ENCODE measurements around the gene KXD1. TPM values are rescaled to one million over a fixed set of nuclear protein-coding genes. Genes with fewer than 3 reads are reported as not detected.

Gene KXD1
- total and polyA plus RNA-seq, 10 of the 15 experiments (the other 5 are each of a cell fraction or from before 2014, with no cell fraction given): 27.5 to 209 (median 129) TPM

DNA sequence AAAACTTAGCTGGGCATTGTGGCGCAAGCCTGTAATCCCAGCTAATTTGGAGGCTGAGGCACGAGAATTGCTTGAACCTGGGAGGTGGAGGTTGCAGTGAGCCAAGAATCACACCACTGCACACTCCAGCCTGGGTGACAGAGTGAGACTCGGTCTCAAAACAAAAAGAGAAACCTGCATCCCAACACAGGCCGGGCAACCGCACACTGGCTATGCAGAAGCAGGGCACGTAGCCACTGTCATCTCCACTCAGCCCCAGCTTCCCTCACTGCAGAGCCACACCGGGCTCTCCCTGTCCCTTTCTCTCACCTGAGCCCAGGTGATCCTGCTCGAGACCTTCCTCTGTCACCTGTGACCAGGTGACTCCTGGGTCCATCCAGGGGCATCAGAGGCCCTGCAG, 47.5 kb upstream of the KXD1 start:
- peaks cover 0 to 4% of the 10 kb centered on the region in 2 experiments; a peak in 3 of 4 replicates for H3K36me3 ChIP-seq (ENCODE audit: control insufficient read depth in 2 of 2, insufficient read depth in 2 of 2, low read length in 1 of 2)
- H3K27ac ChIP-seq (ENCODE audit: control insufficient read depth, insufficient read depth): no peak overlapping the region
- H3K4me1 ChIP-seq (ENCODE audit: control insufficient read depth, insufficient read depth, low read length): peaks cover 5% of the 10 kb centered on the region; the same call in 1 of the 2 replicates
- H4K20me1 ChIP-seq (ENCODE audit: control insufficient read depth, insufficient read depth): peaks cover 9% of the 10 kb centered on the region
- DNase-seq (ENCODE audit: low read depth, low spot score) (no peak), ATAC-seq (no peak), FAIRE-seq (no peak)
- no peaks in the 10 kb centered on the region for H3K27me3 ChIP-seq (replicated peaks in 1 of 2; ENCODE audit: control insufficient read depth in 2 of 2, insufficient read depth in 2 of 2, low read length in 1 of 2)
- CTCF ChIA-PET: interaction anchor here (0.9 to 1.3 kb wide), 2 partner anchors 9 to 10 kb away, joined by 3 to 7 read pairs; no protein-coding TSS in a partner anchor
- H3K4me3 ChIP-seq: no peak overlapping the region
- BruUV-seq (replicated peaks): no TSS peak
- H3K79me2 ChIP-seq (ENCODE audit: control insufficient read depth, insufficient read depth, low read length): peaks cover 74% of the 10 kb centered on the region
- no peak overlapping the region for H2AFZ ChIP-seq (ENCODE audit: control insufficient read depth, low read depth, low read length)
- H3K9me3 ChIP-seq (replicated peaks; ENCODE audit: control insufficient read depth, insufficient read depth, low read length): no peaks in the 10 kb centered on the region
- no peak for TF ChIP-seq CEBPB (IDR thresholded peaks at IDR 0.05; ENCODE audit: borderline replicate concordance in 1 of 2, low read depth in 2 of 2, low read length in 2 of 2)
- no peak for TF ChIP-seq FOXM1 (IDR thresholded peaks at IDR 0.05; ENCODE audit: low read depth, low read length)
- TF ChIP-seq, protein P1, sequence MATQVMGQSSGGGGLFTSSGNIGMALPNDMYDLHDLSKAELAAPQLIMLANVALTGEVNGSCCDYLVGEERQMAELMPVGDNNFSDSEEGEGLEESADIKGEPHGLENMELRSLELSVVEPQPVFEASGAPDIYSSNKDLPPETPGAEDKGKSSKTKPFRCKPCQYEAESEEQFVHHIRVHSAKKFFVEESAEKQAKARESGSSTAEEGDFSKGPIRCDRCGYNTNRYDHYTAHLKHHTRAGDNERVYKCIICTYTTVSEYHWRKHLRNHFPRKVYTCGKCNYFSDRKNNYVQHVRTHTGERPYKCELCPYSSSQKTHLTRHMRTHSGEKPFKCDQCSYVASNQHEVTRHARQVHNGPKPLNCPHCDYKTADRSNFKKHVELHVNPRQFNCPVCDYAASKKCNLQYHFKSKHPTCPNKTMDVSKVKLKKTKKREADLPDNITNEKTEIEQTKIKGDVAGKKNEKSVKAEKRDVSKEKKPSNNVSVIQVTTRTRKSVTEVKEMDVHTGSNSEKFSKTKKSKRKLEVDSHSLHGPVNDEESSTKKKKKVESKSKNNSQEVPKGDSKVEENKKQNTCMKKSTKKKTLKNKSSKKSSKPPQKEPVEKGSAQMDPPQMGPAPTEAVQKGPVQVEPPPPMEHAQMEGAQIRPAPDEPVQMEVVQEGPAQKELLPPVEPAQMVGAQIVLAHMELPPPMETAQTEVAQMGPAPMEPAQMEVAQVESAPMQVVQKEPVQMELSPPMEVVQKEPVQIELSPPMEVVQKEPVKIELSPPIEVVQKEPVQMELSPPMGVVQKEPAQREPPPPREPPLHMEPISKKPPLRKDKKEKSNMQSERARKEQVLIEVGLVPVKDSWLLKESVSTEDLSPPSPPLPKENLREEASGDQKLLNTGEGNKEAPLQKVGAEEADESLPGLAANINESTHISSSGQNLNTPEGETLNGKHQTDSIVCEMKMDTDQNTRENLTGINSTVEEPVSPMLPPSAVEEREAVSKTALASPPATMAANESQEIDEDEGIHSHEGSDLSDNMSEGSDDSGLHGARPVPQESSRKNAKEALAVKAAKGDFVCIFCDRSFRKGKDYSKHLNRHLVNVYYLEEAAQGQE (IDR thresholded peaks at IDR 0.05; ENCODE audit: low read depth, low read length): no peak
- TF ChIP-seq NR2C1 (IDR thresholded peaks at IDR 0.05): no peak
- TF ChIP-seq BRCA1 (IDR thresholded peaks at IDR 0.05; ENCODE audit: low read depth, low read length): no peak
- TF ChIP-seq, protein P2, sequence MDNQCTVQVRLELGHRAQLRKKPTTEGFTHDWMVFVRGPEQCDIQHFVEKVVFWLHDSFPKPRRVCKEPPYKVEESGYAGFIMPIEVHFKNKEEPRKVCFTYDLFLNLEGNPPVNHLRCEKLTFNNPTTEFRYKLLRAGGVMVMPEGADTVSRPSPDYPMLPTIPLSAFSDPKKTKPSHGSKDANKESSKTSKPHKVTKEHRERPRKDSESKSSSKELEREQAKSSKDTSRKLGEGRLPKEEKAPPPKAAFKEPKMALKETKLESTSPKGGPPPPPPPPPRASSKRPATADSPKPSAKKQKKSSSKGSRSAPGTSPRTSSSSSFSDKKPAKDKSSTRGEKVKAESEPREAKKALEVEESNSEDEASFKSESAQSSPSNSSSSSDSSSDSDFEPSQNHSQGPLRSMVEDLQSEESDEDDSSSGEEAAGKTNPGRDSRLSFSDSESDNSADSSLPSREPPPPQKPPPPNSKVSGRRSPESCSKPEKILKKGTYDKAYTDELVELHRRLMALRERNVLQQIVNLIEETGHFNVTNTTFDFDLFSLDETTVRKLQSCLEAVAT (IDR thresholded peaks at IDR 0.05): no peak
- TF ChIP-seq, protein P3, sequence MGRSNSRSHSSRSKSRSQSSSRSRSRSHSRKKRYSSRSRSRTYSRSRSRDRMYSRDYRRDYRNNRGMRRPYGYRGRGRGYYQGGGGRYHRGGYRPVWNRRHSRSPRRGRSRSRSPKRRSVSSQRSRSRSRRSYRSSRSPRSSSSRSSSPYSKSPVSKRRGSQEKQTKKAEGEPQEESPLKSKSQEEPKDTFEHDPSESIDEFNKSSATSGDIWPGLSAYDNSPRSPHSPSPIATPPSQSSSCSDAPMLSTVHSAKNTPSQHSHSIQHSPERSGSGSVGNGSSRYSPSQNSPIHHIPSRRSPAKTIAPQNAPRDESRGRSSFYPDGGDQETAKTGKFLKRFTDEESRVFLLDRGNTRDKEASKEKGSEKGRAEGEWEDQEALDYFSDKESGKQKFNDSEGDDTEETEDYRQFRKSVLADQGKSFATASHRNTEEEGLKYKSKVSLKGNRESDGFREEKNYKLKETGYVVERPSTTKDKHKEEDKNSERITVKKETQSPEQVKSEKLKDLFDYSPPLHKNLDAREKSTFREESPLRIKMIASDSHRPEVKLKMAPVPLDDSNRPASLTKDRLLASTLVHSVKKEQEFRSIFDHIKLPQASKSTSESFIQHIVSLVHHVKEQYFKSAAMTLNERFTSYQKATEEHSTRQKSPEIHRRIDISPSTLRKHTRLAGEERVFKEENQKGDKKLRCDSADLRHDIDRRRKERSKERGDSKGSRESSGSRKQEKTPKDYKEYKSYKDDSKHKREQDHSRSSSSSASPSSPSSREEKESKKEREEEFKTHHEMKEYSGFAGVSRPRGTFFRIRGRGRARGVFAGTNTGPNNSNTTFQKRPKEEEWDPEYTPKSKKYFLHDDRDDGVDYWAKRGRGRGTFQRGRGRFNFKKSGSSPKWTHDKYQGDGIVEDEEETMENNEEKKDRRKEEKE (IDR thresholded peaks at IDR 0.05): no peak
- intact Hi-C loops (cut with micrococcal nuclease; ENCODE audit: unreplicated experiment) (no loop called here), in situ Hi-C loops (cut with MboI) (no loop called here)
- no peak overlapping the region for H3K9ac ChIP-seq (ENCODE audit: control insufficient read depth, insufficient read depth, low read length)
- RAD21 ChIA-PET (ENCODE audit: unreplicated experiment): interaction anchor here (1.5 kb wide), 1 partner anchor 12 kb away, joined by 4 read pairs; the partner anchor contains the start of gene ELL
- POLR2A ChIA-PET: interaction anchor here (0.5 to 1.0 kb wide), 2 partner anchors 10 to 48 kb away, joined by 3 to 4 read pairs; no protein-coding TSS in a partner anchor
- SMC1A ChIA-PET (ENCODE audit: uncharacterized antibody, unreplicated experiment): interaction anchor here (0.9 kb wide), 1 partner anchor 13 kb away, joined by 3 read pairs; no protein-coding TSS in a partner anchor
- H3K4me2 ChIP-seq (ENCODE audit: control insufficient read depth, insufficient read depth): no peak overlapping the region
- WGBS (ENCODE audit: insufficient coverage, insufficient replicate concordance, low lambda C conversion rate, missing lambda C conversion rate): 91% methylated on average over 5 of the region's 8 CpGs
